PC-9 (cell line): Measurements from ENCODE around the gene SIDT1.

Source experiments
- EZH2 ChIP-seq: fragments of 200-600 bp; sonication (generic); IDR thresholded peaks from 2 replicates; pipeline ENCODE4 v1.8.0; 2017; ENCODE audit warnings: antibody characterized with exemption, low read depth
- TF ChIP-seq, protein P1 (sequence below): fragments of 200-600 bp; sonication (generic); conservative IDR thresholded peaks from 2 replicates; pipeline ENCODE4 v1.6.1; 2017; ENCODE audit warnings: mixed run types, antibody characterized with exemption, mild to moderate bottlenecking, moderate library complexity

- TF ChIP-seq, protein P1, sequence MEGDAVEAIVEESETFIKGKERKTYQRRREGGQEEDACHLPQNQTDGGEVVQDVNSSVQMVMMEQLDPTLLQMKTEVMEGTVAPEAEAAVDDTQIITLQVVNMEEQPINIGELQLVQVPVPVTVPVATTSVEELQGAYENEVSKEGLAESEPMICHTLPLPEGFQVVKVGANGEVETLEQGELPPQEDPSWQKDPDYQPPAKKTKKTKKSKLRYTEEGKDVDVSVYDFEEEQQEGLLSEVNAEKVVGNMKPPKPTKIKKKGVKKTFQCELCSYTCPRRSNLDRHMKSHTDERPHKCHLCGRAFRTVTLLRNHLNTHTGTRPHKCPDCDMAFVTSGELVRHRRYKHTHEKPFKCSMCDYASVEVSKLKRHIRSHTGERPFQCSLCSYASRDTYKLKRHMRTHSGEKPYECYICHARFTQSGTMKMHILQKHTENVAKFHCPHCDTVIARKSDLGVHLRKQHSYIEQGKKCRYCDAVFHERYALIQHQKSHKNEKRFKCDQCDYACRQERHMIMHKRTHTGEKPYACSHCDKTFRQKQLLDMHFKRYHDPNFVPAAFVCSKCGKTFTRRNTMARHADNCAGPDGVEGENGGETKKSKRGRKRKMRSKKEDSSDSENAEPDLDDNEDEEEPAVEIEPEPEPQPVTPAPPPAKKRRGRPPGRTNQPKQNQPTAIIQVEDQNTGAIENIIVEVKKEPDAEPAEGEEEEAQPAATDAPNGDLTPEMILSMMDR: no peak
- TF ChIP-seq EZH2: no peak
These were observed 68.9 kb downstream of the SIDT1 start for GRCh38 chr3:113601240-113601639.
